GM18526 (cell line): ENCODE data around the gene SMCO4.

Source experiments
- POLR2A ChIP-seq: IDR thresholded peaks from 3 replicates; pipeline ENCODE4 v1.6.1; 2011; ENCODE audit not compliant: insufficient read length; ENCODE audit errors: extremely low read depth

SMCO4 gene

GRCh38 chr11:93568726-93569125 lies 25.5 kb upstream of the SMCO4 start:
- no peak for TF ChIP-seq POLR2A

- no peak for TF ChIP-seq POLR2A
Observed at GRCh38 chr11:93567401-93567895, 24.3 kb upstream of the SMCO4 start.

GRCh38 chr11:93564895-93565294 lies 21.7 kb upstream of the SMCO4 start:
- TF ChIP-seq POLR2A: no peak

DNA sequence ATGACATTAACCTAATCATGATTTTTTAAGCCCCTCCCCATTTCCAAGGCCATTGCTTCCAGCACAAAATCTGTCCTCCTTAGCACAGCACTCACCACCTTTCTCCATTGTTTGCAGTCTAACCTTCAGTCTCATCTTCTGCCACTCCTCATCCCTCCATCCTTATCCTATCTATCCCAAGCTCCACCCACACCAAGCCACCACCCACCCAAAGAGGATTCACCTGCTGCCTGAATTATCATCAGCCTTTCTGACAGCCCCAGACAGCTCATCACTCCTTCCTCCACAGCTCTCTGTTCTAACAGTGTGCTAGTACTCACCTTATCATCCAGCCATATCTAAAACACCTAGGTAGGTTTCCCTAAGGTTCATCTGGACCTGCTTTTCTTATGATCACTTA lies 20.7 kb upstream of the SMCO4 start:
- TF ChIP-seq POLR2A: no peak

GRCh38 chr11:93560199-93560932 lies 17.2 kb upstream of the SMCO4 start:
- TF ChIP-seq POLR2A: no peak

- no peak for TF ChIP-seq POLR2A
Observed at GRCh38 chr11:93559681-93560080, 16.5 kb upstream of the SMCO4 start.

DNA sequence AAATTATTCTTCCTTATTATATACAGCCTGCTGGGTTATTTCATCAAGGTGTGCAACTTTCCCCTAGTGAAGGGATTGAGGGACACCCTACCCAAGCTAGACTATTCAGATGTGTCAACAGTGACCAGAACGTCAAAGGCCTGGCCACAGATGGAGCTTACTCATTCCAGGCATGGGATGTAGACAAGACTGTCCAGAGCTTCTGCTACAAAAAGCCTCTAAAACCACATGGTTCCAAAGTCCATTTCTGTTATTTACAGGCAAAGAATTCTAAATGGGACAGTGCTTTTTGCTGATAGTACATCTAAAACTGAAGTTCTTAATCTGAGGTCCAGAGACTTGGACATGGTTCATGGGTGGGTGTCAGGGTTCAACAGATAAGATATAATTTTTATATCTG lies 9.7 kb upstream of the SMCO4 start:
- no peak for TF ChIP-seq POLR2A

DNA sequence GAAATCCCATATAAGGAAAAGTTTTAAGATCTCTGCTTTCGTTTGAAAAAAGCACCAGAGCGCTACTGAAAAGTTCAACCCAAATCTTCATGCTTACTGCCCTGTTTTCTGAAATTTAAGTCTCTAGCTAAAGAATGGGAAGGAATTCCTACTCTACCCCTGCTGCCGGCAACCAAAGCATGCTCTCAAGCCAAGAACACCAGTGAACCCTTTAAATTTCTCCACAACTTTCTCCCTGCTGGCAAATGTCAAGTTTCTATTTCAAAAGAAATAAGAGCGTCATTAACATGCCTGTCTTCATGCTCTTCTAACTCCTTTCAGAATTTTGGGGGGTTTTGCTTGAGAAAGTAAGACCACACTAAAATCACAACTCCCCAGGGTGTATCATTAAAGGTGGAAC lies 6.8 kb upstream of the SMCO4 start:
- TF ChIP-seq POLR2A: no peak

DNA sequence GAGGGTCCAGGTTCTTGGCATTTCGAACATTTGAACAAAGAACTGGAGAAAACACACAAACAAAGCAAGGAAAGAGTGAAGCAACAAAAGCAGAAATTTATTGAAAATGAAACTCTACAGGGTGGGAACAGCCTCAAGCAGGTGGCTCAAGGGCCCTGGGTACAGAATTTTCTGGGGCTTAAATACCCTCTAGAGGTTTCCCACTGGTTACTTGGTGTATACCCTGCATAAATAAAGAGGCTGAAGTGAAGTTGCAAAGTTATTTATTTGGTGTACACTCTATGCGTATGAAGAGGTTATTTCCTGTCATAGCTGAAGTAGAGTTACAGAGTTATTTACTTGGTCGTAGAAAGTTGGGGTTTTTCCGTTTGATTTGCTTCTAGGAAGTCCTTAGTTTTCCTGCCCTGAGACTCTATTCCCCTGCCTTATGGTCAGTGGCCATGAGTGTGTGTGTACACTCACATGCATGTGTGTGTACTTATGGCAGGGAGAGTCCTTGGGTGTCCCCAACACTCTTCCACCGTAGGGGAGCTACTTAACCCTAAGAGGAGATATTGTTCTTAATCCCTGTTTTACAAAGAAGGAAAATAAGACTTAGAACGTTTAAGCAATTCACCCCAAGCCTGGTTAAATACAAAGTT lies 5.6 kb upstream of the SMCO4 start:
- no peak for TF ChIP-seq POLR2A

GRCh38 chr11:93547773-93548172 lies 4.6 kb upstream of the SMCO4 start:
- TF ChIP-seq POLR2A: no peak

GRCh38 chr11:93547028-93547427 lies 3.8 kb upstream of the SMCO4 start:
- no peak for TF ChIP-seq POLR2A

DNA sequence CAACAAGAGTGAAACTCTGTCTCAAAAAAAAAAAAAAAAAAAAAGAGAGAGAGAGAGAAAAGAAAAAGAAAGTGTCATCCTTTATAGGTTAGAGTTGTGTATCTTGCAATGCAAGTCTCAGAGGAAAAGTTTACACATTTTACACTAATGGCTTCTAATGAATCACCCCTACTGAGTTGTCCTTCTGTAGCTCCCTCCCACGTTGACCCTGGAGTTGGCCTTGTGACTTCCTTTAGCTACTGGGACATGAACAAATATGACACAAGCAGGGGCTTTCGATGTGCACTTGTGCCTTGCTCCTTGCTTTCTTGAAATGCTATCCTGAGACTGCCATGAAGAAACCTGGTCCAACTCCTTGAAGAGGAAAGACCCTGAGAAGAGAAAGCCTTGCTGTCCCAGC lies 2.4 kb upstream of the SMCO4 start:
- no peak for TF ChIP-seq POLR2A

DNA sequence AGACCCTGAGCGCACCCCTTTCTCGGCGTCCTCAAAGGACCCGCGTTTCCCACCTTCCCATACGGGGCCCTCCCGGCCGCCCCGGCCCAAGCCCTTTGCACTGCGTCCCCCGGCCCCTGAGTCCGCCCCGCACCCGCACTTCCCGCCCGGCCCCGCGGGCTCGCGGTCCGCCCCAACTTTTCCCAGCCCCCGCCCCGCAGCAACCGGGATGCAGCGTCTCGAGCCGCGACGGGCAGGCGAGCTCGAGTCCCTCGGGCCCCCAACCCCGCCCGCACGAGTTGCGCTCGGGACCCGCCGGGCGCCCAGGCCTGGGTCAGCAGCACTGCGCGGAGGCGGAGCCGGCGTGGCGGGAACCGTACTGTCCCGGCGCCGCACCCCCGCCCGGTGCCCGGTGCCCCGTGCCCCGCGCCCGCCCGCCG lies 371 bp downstream of the SMCO4 start:
- TF ChIP-seq POLR2A: no peak

- no peak for TF ChIP-seq POLR2A
Observed at GRCh38 chr11:93541884-93542810, 1.0 kb downstream of the SMCO4 start.

DNA sequence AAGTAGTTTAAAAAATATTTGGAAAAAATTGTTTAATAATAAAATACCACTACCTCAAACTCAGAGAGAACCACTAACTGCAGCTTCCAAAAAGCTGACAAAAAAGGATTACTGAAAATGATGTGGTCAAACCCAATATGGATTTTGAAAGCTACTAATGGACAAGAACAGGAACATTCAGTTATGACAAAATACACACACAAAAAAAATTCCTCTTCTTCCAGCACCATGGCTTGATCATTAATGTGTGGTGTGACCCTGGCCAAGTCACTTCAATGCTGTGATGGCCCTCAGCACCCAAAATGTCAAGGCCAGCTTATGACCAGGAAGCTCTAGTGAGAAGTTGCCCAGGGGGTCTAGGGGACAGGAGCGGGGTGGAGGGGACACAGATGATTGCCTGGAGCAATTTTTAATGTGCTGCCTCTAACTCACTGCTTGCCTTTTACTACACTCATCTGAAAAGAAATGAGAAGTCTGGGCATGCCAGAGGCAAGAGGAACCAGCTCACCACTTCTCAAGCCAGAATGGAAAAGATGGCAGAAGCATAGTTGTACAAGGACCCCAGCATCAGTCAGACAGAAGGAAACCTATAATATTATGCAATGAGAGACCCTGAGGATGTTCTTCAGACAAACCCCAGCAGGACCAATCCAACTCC lies 2.2 kb downstream of the SMCO4 start:
- no peak for TF ChIP-seq POLR2A
